Thoracic aorta (tissue), 2 donors: ENCODE data around the gene MELK. TPM values are rescaled to one million over a fixed set of nuclear protein-coding genes. Genes with fewer than 3 reads are reported as not detected.

Source experiments
- ATAC-seq: fragments of 150-250 bp; one replicate; pipeline ENCODE4 v1.8.0; 2017; ENCODE audit warnings: low read depth; ENCODE audit not compliant: insufficient number of reproducible peaks, low FRiP score
- DNase-seq: peaks from one replicate; pipeline ENCODE4 v3.0.0-alpha.2; 2020; ENCODE audit warnings: low spot score
- H3K27ac ChIP-seq, 2 donors: fragments of 200-600 bp; sonication (generic); 1 replicate in 1 of 2; 2 replicates in 1 of 2; pipeline ENCODE4 v1.5.1; 2016; ENCODE audit warnings: mild to moderate bottlenecking in 2 of 2, moderate library complexity in 2 of 2
- H3K27me3 ChIP-seq: fragments of 200-600 bp; sonication (generic); replicated peaks from 2 replicates; pipeline ENCODE4 v1.6.0; 2016; ENCODE audit warnings: mild to moderate bottlenecking; ENCODE audit not compliant: insufficient read depth
- H3K36me3 ChIP-seq: fragments of 200-600 bp; sonication (generic); one replicate; pipeline ENCODE4 v1.5.1; 2016
- H3K4me1 ChIP-seq, 2 donors: fragments of 200-600 bp; sonication (generic); 1 replicate in 1 of 2; 2 replicates in 1 of 2; pipeline versions ENCODE4 v1.5.1 to v1.6.0; 2016; ENCODE audit warnings: low read depth in 2 of 2, mild to moderate bottlenecking in 1 of 2; ENCODE audit not compliant: control insufficient read depth in 1 of 2
- H3K4me3 ChIP-seq: fragments of 200-600 bp; sonication (generic); 2 replicates; pipeline ENCODE4 v1.5.1; 2016; ENCODE audit warnings: mild to moderate bottlenecking
- H3K9me3 ChIP-seq: fragments of 200-600 bp; sonication (generic); 2 replicates; pipeline ENCODE4 v1.5.1; 2016
- total RNA-seq, 2 donors: library from RNA; depleted of rRNA; stranded (reverse); fragments of >200 nt; gene quantifications; one replicate each; pipeline versions ENCODE4 v1.1.0 to v1.2.3, GENCODE V29; 2016
- TF ChIP-seq, protein P1 (sequence below): fragments of 200-600 bp; sonication (generic); IDR thresholded peaks from one replicate; pipeline ENCODE4 v1.5.1; 2019; ENCODE audit warnings: antibody characterized with exemption

The MELK gene
- total RNA-seq, 2 donors from 2014 or later, result 2.2 TPM; not detected in 1

DNA sequence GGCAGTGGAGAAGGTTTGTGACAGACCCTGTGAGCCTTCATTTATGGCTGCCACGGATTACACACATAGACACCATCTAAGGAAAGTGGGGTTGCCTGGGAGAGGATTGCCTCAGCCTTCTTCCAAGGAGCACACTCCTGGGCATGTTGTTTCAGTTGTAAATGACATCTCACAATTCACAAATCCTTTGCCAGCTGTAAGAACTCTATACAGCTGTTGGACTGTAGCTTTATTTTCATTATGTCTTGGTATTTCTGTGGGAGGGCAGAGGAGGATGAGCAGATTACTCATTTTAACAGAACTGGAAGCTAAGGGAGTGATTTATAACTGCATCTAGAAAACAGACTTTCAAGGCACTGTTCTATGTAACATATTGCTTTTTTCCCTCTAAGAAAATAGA, 25.6 kb downstream of the MELK start:
- ATAC-seq (no peak), DNase-seq (no peak)
- Histone ChIP-seq H3K36me3 (no peaks in the 10 kb centered on the region), H3K27me3 (no peaks in the 10 kb centered on the region), H3K4me3 (no peak overlapping the region), H3K4me1 (no peaks in the 10 kb centered on the region), H3K9me3 (no peaks in the 10 kb centered on the region), H3K27ac (no peak overlapping the region)
- TF ChIP-seq, protein P1, sequence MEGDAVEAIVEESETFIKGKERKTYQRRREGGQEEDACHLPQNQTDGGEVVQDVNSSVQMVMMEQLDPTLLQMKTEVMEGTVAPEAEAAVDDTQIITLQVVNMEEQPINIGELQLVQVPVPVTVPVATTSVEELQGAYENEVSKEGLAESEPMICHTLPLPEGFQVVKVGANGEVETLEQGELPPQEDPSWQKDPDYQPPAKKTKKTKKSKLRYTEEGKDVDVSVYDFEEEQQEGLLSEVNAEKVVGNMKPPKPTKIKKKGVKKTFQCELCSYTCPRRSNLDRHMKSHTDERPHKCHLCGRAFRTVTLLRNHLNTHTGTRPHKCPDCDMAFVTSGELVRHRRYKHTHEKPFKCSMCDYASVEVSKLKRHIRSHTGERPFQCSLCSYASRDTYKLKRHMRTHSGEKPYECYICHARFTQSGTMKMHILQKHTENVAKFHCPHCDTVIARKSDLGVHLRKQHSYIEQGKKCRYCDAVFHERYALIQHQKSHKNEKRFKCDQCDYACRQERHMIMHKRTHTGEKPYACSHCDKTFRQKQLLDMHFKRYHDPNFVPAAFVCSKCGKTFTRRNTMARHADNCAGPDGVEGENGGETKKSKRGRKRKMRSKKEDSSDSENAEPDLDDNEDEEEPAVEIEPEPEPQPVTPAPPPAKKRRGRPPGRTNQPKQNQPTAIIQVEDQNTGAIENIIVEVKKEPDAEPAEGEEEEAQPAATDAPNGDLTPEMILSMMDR, result no peak

DNA sequence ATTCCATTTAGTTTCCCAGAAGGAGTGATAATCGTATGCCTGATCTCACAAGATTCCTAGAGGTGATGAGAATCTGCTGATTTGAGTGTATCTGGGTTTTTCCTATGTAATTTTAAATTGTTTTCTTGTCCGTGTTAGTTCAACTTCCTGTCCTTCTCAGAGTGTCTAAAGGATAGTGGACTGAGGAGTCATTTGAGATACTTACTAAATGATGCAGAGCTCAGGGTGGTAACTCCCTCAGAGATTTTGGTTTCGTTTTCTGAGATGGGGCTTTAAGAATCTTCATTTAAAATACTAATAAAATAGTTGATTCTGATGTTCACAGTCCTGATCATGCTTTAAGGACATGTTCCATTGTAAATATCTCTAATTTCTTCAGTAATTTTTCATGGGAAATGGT, 30.3 kb downstream of the MELK start:
- TF ChIP-seq, protein P1, result no peak
- H3K27ac ChIP-seq, result no peak overlapping the region
- H3K36me3 ChIP-seq, result no peaks in the 10 kb centered on the region
- no peak for ATAC-seq
- no peak for DNase-seq
- H3K4me1 ChIP-seq, result no peaks in the 10 kb centered on the region
- no peak overlapping the region for H3K4me3 ChIP-seq
- no peaks in the 10 kb centered on the region for H3K27me3 ChIP-seq
- no peaks in the 10 kb centered on the region for H3K9me3 ChIP-seq

DNA sequence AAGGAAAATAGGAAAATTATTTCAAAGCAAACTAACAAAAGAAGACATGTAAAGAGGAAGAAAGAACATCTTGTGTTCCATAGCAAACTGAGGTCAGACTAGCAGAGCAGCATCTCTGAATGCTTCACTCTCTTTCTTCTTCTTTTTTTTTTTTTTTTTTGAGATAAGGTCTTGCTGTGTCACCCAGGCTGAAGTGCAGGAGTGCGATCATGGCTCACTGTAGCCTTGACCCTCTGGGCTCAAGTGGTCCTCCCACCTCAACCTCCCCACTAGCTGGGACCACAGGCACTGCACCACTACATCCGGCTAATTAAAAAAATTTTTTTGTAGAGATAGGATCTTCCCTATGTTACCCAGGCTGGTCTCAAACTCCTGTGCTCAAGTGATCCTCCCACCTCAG, 36.6 kb downstream of the MELK start:
- H3K4me3 ChIP-seq, result no peak overlapping the region
- H3K9me3 ChIP-seq, result no peaks in the 10 kb centered on the region
- no peak overlapping the region for H3K27ac ChIP-seq
- no peaks in the 10 kb centered on the region for H3K36me3 ChIP-seq
- H3K27me3 ChIP-seq, result no peaks in the 10 kb centered on the region
- TF ChIP-seq, protein P1, result no peak
- ATAC-seq (no peak), DNase-seq (no peak)
- no peaks in the 10 kb centered on the region for H3K4me1 ChIP-seq

GRCh38 chr9:36622121-36622520, 49.4 kb downstream of the MELK start:
- Histone ChIP-seq H3K36me3 (no peaks in the 10 kb centered on the region), H3K9me3 (no peaks in the 10 kb centered on the region), H3K27ac (no peak overlapping the region), H3K4me1 (peaks cover 7 to 13% of the 10 kb centered on the region in 2 donors), H3K4me3 (no peak overlapping the region), H3K27me3 (no peaks in the 10 kb centered on the region)
- ATAC-seq, result no peak
- TF ChIP-seq, protein P1, result no peak
- DNase-seq, result no peak

DNA sequence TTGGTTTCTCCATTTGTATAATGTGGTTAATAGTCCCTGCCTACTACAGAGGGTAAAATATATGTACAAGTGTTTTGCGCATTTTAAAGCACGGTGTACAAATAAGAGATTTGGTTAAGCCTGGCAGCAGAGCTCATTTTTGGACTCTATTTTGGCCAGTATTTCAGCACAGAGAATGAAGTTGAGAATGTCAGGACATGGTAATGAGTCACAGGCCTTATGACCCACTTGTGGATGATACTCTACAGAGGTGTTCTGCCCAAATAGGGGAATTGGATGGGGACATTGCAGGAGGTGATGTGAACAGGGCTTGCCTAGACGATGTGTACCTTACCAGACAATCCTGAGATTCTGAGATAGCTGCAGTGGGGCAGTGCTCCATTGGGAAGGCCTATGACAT, 50.6 kb downstream of the MELK start:
- DNase-seq (no peak), ATAC-seq (no peak)
- no peak overlapping the region for H3K4me3 ChIP-seq
- no peaks in the 10 kb centered on the region for H3K36me3 ChIP-seq
- TF ChIP-seq, protein P1, result no peak
- H3K4me1 ChIP-seq, result peaks cover 7 to 13% of the 10 kb centered on the region in 2 donors
- H3K27ac ChIP-seq, result no peak overlapping the region
- H3K27me3 ChIP-seq, result no peaks in the 10 kb centered on the region
- H3K9me3 ChIP-seq, result no peaks in the 10 kb centered on the region
